GM18498 (cell line): ENCODE data around the gene INVS.
"Not testable (repeated sequence)": the region's sequence is repeated elsewhere in the genome, so short reads cannot be mapped to it uniquely, and the experiment has no call there.

Experiments
- ATAC-seq: cut with Tn5 transposase; IDR thresholded peaks from one replicate; pipeline ENCODE4 v1.9.1; 2021; ENCODE audit warnings: mild to moderate bottlenecking, moderate library complexity; ENCODE audit not compliant: unreplicated experiment

The INVS gene

GRCh38 chr9:100308965-100309564, 210.0 kb downstream of the INVS start:
- no peak for ATAC-seq

- no peak for ATAC-seq
These were observed 210.9 kb downstream of the INVS start for GRCh38 chr9:100309992-100310391.

- ATAC-seq: no peak
These were observed 216.5 kb downstream of the INVS start for GRCh38 chr9:100315561-100315960.

GRCh38 chr9:100317706-100318105, 218.7 kb downstream of the INVS start:
- no peak for ATAC-seq

GRCh38 chr9:100322954-100323536, 224.0 kb downstream of the INVS start:
- ATAC-seq: no peak

- ATAC-seq: no peak
These were observed 225.7 kb downstream of the INVS start for GRCh38 chr9:100324594-100325200.

- not testable (repeated sequence) for ATAC-seq
These were observed 239.7 kb downstream of the INVS start for GRCh38 chr9:100338736-100339135.

GRCh38 chr9:100340224-100340623, 241.2 kb downstream of the INVS start:
- ATAC-seq: no peak

- no peak for ATAC-seq
These were observed 242.8 kb downstream of the INVS start for GRCh38 chr9:100341889-100342288.

GRCh38 chr9:100346836-100347235, 247.8 kb downstream of the INVS start:
- ATAC-seq: no peak

- ATAC-seq: no peak
These were observed 251.1 kb downstream of the INVS start for GRCh38 chr9:100350188-100350587.
